Measurements from ENCODE around the gene BCO2. TPM values are rescaled to one million over a fixed set of nuclear protein-coding genes. Genes with fewer than 3 reads are reported as not detected.
A peak's percentile ranks its signal among the peaks of the same experiment; 100 is the strongest.

Gene BCO2
- total RNA-seq, 6 donors from 2014 or later, result 2.1 to 18.2 (median 8.4) TPM

GRCh38 chr11:112227471-112227870, 52.2 kb downstream of the BCO2 start:
- ATAC-seq (ENCODE audit: low FRiP score in 2 of 2), result no peak
- WGBS, 2 donors, result 80 to 87% methylated on average over 4 of the region's 4 CpGs
- peaks cover 0 to 33% (median 14%) of the 10 kb centered on the region in 4 donors for H3K36me3 ChIP-seq
- H3K4me3 ChIP-seq, result peak overlapping the region in 3 of 4 donors; percentile 69 to 74 (median 71)
- H3K27me3 ChIP-seq, result no peaks in the 10 kb centered on the region
- DNase-seq, result no peak
- no peaks in the 10 kb centered on the region for H3K9me3 ChIP-seq
- no peak for TF ChIP-seq EP300 (IDR thresholded peaks at IDR 0.05)
- TF ChIP-seq POLR2AphosphoS5 (IDR thresholded peaks at IDR 0.05), result no peak
- TF ChIP-seq CTCF (IDR thresholded peaks at IDR 0.05), result no peak
- peaks cover 6 to 12% (median 9%) of the 10 kb centered on the region in 4 donors for H3K4me1 ChIP-seq
- H3K27ac ChIP-seq, result peak overlapping the region in 1 of 4 donors; percentile 98

GRCh38 chr11:112228706-112229105, 53.4 kb downstream of the BCO2 start:
- no peak overlapping the region for H3K4me3 ChIP-seq
- 92 to 95% methylated on average over 2 of the region's 2 CpGs for WGBS, 2 donors
- DNase-seq, result no peak
- no peaks in the 10 kb centered on the region for H3K27me3 ChIP-seq
- no peak for ATAC-seq (ENCODE audit: low FRiP score in 2 of 2)
- TF ChIP-seq CTCF (IDR thresholded peaks at IDR 0.05) (no peak), POLR2AphosphoS5 (IDR thresholded peaks at IDR 0.05) (no peak)
- no peak overlapping the region for H3K27ac ChIP-seq
- peaks cover 6 to 12% (median 9%) of the 10 kb centered on the region in 4 donors for H3K4me1 ChIP-seq
- H3K36me3 ChIP-seq, result peaks cover 0 to 44% (median 19%) of the 10 kb centered on the region in 4 donors
- no peaks in the 10 kb centered on the region for H3K9me3 ChIP-seq

GRCh38 chr11:112229159-112229558, 53.8 kb downstream of the BCO2 start:
- DNase-seq (no peak), ATAC-seq (ENCODE audit: low FRiP score in 2 of 2) (no peak)
- Histone ChIP-seq H3K27me3 (no peaks in the 10 kb centered on the region), H3K4me3 (no peak overlapping the region), H3K9me3 (no peaks in the 10 kb centered on the region), H3K4me1 (peaks cover 6 to 12% (median 9%) of the 10 kb centered on the region in 4 donors), H3K36me3 (peaks cover 2 to 48% (median 23%) of the 10 kb centered on the region in 4 donors), H3K27ac (no peak overlapping the region)
- no peak for TF ChIP-seq POLR2A (IDR thresholded peaks at IDR 0.05)
- no peak for TF ChIP-seq EP300 (IDR thresholded peaks at IDR 0.05)
- no peak for TF ChIP-seq CTCF (IDR thresholded peaks at IDR 0.05)
- TF ChIP-seq POLR2AphosphoS5 (IDR thresholded peaks at IDR 0.05), result no peak
- WGBS, 2 donors, result 95 to 96% methylated on average over 7 of the region's 7 CpGs

GRCh38 chr11:112229746-112230433, 54.6 kb downstream of the BCO2 start:
- TF ChIP-seq POLR2AphosphoS5 (IDR thresholded peaks at IDR 0.05) (no peak), POLR2A (IDR thresholded peaks at IDR 0.05) (no peak), CTCF (IDR thresholded peaks at IDR 0.05) (no peak), EP300 (IDR thresholded peaks at IDR 0.05) (no peak)
- peaks cover 3 to 56% (median 25%) of the 10 kb centered on the region in 4 donors for H3K36me3 ChIP-seq
- no peak overlapping the region for H3K4me3 ChIP-seq
- H3K9me3 ChIP-seq, result no peaks in the 10 kb centered on the region
- no peak for ATAC-seq (ENCODE audit: low FRiP score in 2 of 2)
- H3K27me3 ChIP-seq, result no peaks in the 10 kb centered on the region
- no peak overlapping the region for H3K27ac ChIP-seq
- WGBS, 2 donors, result 53 to 65% methylated on average over 3 of the region's 3 CpGs
- peaks cover 6 to 12% (median 9%) of the 10 kb centered on the region in 4 donors for H3K4me1 ChIP-seq
- DNase-seq, result no peak

- no peak for TF ChIP-seq CTCF (IDR thresholded peaks at IDR 0.05)
- TF ChIP-seq POLR2AphosphoS5 (IDR thresholded peaks at IDR 0.05), result no peak
- TF ChIP-seq POLR2A (IDR thresholded peaks at IDR 0.05), result no peak
- no peak for TF ChIP-seq EP300 (IDR thresholded peaks at IDR 0.05)
- H3K27ac ChIP-seq, result no peak overlapping the region
- DNase-seq, result no peak
- ATAC-seq (ENCODE audit: low FRiP score in 2 of 2), result no peak
- H3K4me1 ChIP-seq, result peaks cover 6 to 9% (median 7%) of the 10 kb centered on the region in 4 donors
- no peak overlapping the region for H3K4me3 ChIP-seq
- no peaks in the 10 kb centered on the region for H3K9me3 ChIP-seq
- WGBS, 2 donors, result 80 to 89% methylated on average over 2 of the region's 2 CpGs
- H3K36me3 ChIP-seq, result peaks cover 12 to 75% (median 42%) of the 10 kb centered on the region in 4 donors
- H3K27me3 ChIP-seq, result no peaks in the 10 kb centered on the region
Measured at GRCh38 chr11:112231952-112232351, 56.6 kb downstream of the BCO2 start.

All from upper lobe of left lung (tissue), 6 donors.